Measurements from ENCODE around the gene KIAA0319L.

KIAA0319L gene

GRCh38 chr1:35556484-35557117 is 602 bp downstream of the KIAA0319L start:
- peaks cover 19% of the 10 kb centered on the region for H3K36me3 Mint-ChIP-seq (ENCODE audit: low read depth)
- no peaks in the 10 kb centered on the region for H3K9me3 Mint-ChIP-seq
- peaks cover 49% of the 10 kb centered on the region for H3K4me1 Mint-ChIP-seq
- H3K27ac Mint-ChIP-seq = no peak overlapping the region
- DNase-seq = no peak
- no peaks in the 10 kb centered on the region for H3K27me3 Mint-ChIP-seq (ENCODE audit: low read depth, poor library complexity)
- H3K4me3 Mint-ChIP-seq = peak overlapping the region; percentile 98
- TF ChIP-seq CTCF (IDR thresholded peaks at IDR 0.05) = no peak

GRCh38 chr1:35555601-35556477 is 1.4 kb downstream of the KIAA0319L start:
- Mint-ChIP-seq H3K36me3 (ENCODE audit: low read depth) (peaks cover 20% of the 10 kb centered on the region), H3K27ac (no peak overlapping the region), H3K4me3 (peak overlapping the region; percentile 98), H3K9me3 (no peaks in the 10 kb centered on the region), H3K4me1 (peaks cover 44% of the 10 kb centered on the region), H3K27me3 (ENCODE audit: low read depth, poor library complexity) (no peaks in the 10 kb centered on the region)
- no peak for TF ChIP-seq CTCF (IDR thresholded peaks at IDR 0.05)
- DNase-seq = no peak

- Mint-ChIP-seq H3K36me3 (ENCODE audit: low read depth) (peaks cover 20% of the 10 kb centered on the region), H3K9me3 (no peaks in the 10 kb centered on the region), H3K27me3 (ENCODE audit: low read depth, poor library complexity) (no peaks in the 10 kb centered on the region), H3K4me1 (peaks cover 44% of the 10 kb centered on the region), H3K4me3 (peak overlapping the region; percentile 98), H3K27ac (no peak overlapping the region)
- no peak for TF ChIP-seq CTCF (IDR thresholded peaks at IDR 0.05)
- DNase-seq = no peak
Measured at GRCh38 chr1:35555212-35555584, 2.0 kb downstream of the KIAA0319L start.

DNA sequence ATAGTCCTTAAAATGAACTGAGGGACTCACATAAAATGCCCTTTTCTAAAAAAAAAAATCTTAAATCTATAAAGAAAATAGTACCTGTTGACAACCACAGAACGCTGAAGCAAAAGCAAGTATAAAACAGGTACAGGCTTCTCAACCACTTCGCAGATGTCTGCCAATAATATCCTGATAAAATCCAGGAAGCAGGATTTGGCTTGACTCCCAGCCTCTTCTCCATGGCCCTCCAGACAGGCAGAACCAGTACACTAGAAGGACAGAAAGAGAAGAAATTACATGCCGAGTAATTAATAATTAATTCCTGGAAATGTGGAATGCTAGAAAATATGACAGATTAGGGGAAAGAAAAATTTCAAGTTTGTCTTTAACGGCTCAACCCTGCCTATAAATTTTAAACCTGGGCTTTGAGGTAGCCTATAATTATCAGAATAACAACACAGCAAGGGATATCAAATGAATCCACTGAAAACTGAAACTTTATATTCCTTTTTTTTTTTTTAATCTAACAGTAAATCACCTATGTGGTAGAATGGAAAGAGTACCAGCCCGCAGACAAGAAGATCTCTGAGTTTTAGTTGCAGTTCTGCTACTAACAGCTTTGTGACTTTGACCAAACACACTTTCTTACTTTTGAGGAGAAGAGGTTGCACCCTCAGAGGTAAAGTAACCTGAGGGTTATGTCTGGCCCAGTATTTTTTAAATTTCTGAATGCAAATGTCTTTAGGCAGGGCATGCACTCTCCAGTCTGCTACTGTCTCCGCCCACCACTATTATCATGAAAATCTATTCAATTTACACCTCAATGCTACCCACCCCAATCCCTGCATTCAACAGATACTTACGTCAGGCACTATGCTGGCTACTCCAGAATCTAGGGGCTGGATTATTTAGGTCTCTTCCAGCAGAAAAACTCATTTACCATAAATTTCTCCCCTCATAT is 2.7 kb downstream of the KIAA0319L start:
- H3K4me3 Mint-ChIP-seq = no peak overlapping the region
- H3K36me3 Mint-ChIP-seq (ENCODE audit: low read depth) = peaks cover 20% of the 10 kb centered on the region
- H3K27ac Mint-ChIP-seq = no peak overlapping the region
- H3K4me1 Mint-ChIP-seq = peaks cover 39% of the 10 kb centered on the region
- TF ChIP-seq CTCF (IDR thresholded peaks at IDR 0.05) = no peak
- DNase-seq = no peak
- H3K27me3 Mint-ChIP-seq (ENCODE audit: low read depth, poor library complexity) = no peaks in the 10 kb centered on the region
- H3K9me3 Mint-ChIP-seq = no peaks in the 10 kb centered on the region

- no peak for TF ChIP-seq CTCF (IDR thresholded peaks at IDR 0.05)
- Mint-ChIP-seq H3K27me3 (ENCODE audit: low read depth, poor library complexity) (no peaks in the 10 kb centered on the region), H3K4me3 (no peak overlapping the region), H3K9me3 (no peaks in the 10 kb centered on the region), H3K27ac (no peak overlapping the region), H3K36me3 (ENCODE audit: low read depth) (peaks cover 26% of the 10 kb centered on the region), H3K4me1 (peaks cover 32% of the 10 kb centered on the region)
- no peak for DNase-seq
Measured at GRCh38 chr1:35553851-35554250, 3.4 kb downstream of the KIAA0319L start.

Measured in nephron progenitor cell (in vitro differentiated cells).